Astrocyte (in vitro differentiated cells and primary cell): ENCODE results near the gene CCDC15. TPM values are rescaled to one million over a fixed set of nuclear protein-coding genes. Genes with fewer than 3 reads are reported as not detected.
"Not testable (repeated sequence)": the region's sequence is repeated elsewhere in the genome, so short reads cannot be mapped to it uniquely, and the experiment has no call there.

Experiments
- DNase-seq: peaks from one replicate; pipeline ENCODE4 v3.0.0-alpha.2; 2010; ENCODE audit warnings: low read depth
- FAIRE-seq: peaks from 2 replicates; lab custom pipeline; 2011; peaks lifted over from hg19 to GRCh38; lab: Jason Lieb, UNC
- H2AFZ ChIP-seq: 2 replicates; pipeline ENCODE4 v1.6.0; 2012; ENCODE audit warnings: low read depth, low read length, inconsistent platforms
- H3K27ac ChIP-seq: 2 replicates; pipeline ENCODE4 v1.5.1; 2011; ENCODE audit warnings: low read depth, low read length, inconsistent platforms
- H3K27me3 ChIP-seq: 2 replicates; pipeline ENCODE4 v1.6.0; 2011; ENCODE audit warnings: low read length, inconsistent platforms; ENCODE audit not compliant: insufficient read depth
- H3K36me3 ChIP-seq: 2 replicates; pipeline ENCODE4 v1.5.1; 2011; ENCODE audit warnings: low read length, inconsistent platforms; ENCODE audit not compliant: insufficient read depth
- H3K4me1 ChIP-seq: 2 replicates; pipeline ENCODE4 v1.5.1; 2011; ENCODE audit warnings: low read length, inconsistent platforms; ENCODE audit not compliant: insufficient read depth
- H3K4me2 ChIP-seq: 2 replicates; pipeline ENCODE4 v1.6.0; 2012; ENCODE audit warnings: low read length, inconsistent platforms
- H3K4me3 ChIP-seq: 2 replicates; pipeline ENCODE4 v1.5.1; 2011; ENCODE audit warnings: low read depth, mild to moderate bottlenecking, low read length, inconsistent platforms; ENCODE audit not compliant: insufficient read depth
- H3K79me2 ChIP-seq: 2 replicates; pipeline ENCODE4 v1.6.0; 2012; ENCODE audit warnings: mild to moderate bottlenecking, low read length, inconsistent platforms; ENCODE audit not compliant: insufficient read depth
- H3K9ac ChIP-seq: 2 replicates; pipeline ENCODE4 v1.6.0; 2012; ENCODE audit warnings: mild to moderate bottlenecking, low read length, inconsistent platforms
- H3K9me3 ChIP-seq: 2 replicates; pipeline ENCODE4 v1.5.1; 2012; ENCODE audit warnings: low read depth, mild to moderate bottlenecking, low read length, inconsistent platforms; ENCODE audit not compliant: insufficient read depth
- H4K20me1 ChIP-seq: 2 replicates; pipeline ENCODE4 v1.6.0; 2012; ENCODE audit warnings: low read length, inconsistent platforms; ENCODE audit not compliant: insufficient read depth
- H3K27ac Mint-ChIP-seq: one replicate; pipeline ENCODE4 v1.8.0; 2021; ENCODE audit warnings: mild to moderate bottlenecking, mixed read lengths; ENCODE audit not compliant: unreplicated experiment
- H3K27me3 Mint-ChIP-seq: one replicate; pipeline ENCODE4 v1.8.0; 2021; ENCODE audit warnings: low read depth, mixed read lengths; ENCODE audit not compliant: unreplicated experiment
- H3K36me3 Mint-ChIP-seq: one replicate; pipeline ENCODE4 v1.8.0; 2021; ENCODE audit warnings: low read depth, mixed read lengths; ENCODE audit not compliant: unreplicated experiment
- H3K4me1 Mint-ChIP-seq: one replicate; pipeline ENCODE4 v1.8.0; 2021; ENCODE audit warnings: low read depth, mixed read lengths; ENCODE audit not compliant: unreplicated experiment
- H3K4me3 Mint-ChIP-seq: one replicate; pipeline ENCODE4 v1.8.0; 2021; ENCODE audit warnings: mild to moderate bottlenecking, moderate library complexity, mixed read lengths; ENCODE audit not compliant: unreplicated experiment
- H3K9me3 Mint-ChIP-seq: one replicate; pipeline ENCODE4 v1.8.0; 2021; ENCODE audit warnings: mild to moderate bottlenecking, mixed read lengths; ENCODE audit not compliant: unreplicated experiment
- CTCF ChIP-seq: IDR thresholded peaks from 2 replicates; pipeline ENCODE4 v1.5.1; 2011; ENCODE audit warnings: low read depth, mild to moderate bottlenecking, inconsistent platforms, low read length, moderate library complexity; ENCODE audit not compliant: insufficient read depth
- EZH2 ChIP-seq: IDR thresholded peaks from 2 replicates; pipeline ENCODE4 v1.6.1; 2012; ENCODE audit warnings: mild to moderate bottlenecking, low read length, inconsistent platforms; ENCODE audit not compliant: insufficient read depth
- total RNA-seq: library from RNA; stranded (reverse); gene quantifications from 2 replicates; pipeline ENCODE4 v1.2.1, GENCODE V29; 2021

CCDC15 gene
- total RNA-seq, 1 donor from 2014 or later = 0.75 TPM

- H3K4me3 Mint-ChIP-seq = no peak overlapping the region
Observed at GRCh38 chr11:125053167-125053566, 99.2 kb downstream of the CCDC15 start.

GRCh38 chr11:125055107-125055715, 101.2 kb downstream of the CCDC15 start:
- no peaks in the 10 kb centered on the region for H3K79me2 ChIP-seq
- Mint-ChIP-seq H3K36me3 (no peaks in the 10 kb centered on the region), H3K4me3 (no peak overlapping the region), H3K4me1 (no peaks in the 10 kb centered on the region), H3K27ac (no peak overlapping the region), H3K27me3 (no peaks in the 10 kb centered on the region), H3K9me3 (no peaks in the 10 kb centered on the region)
- H4K20me1 ChIP-seq = no peaks in the 10 kb centered on the region
- no peak overlapping the region for H3K9ac ChIP-seq
- FAIRE-seq (no peak), DNase-seq (no peak)
- no peak overlapping the region for H3K4me2 ChIP-seq
- H3K4me3 ChIP-seq = no peak overlapping the region
- no peaks in the 10 kb centered on the region for H3K27me3 ChIP-seq
- TF ChIP-seq EZH2 = no peak
- TF ChIP-seq CTCF = no peak
- H3K9me3 ChIP-seq = no peaks in the 10 kb centered on the region
- H3K4me1 ChIP-seq = no peaks in the 10 kb centered on the region
- H2AFZ ChIP-seq = no peak overlapping the region
- H3K27ac ChIP-seq = no peak overlapping the region
- H3K36me3 ChIP-seq = no peaks in the 10 kb centered on the region

More at GRCh38 chr11:125053167-125053566, 99.2 kb downstream of the CCDC15 start:
- no peaks in the 10 kb centered on the region for H3K27me3 ChIP-seq
- FAIRE-seq (no peak), DNase-seq (no peak)
- Mint-ChIP-seq H3K36me3 (no peaks in the 10 kb centered on the region), H3K9me3 (no peaks in the 10 kb centered on the region), H3K27me3 (no peaks in the 10 kb centered on the region), H3K4me1 (no peaks in the 10 kb centered on the region), H3K27ac (no peak overlapping the region)
- no peak overlapping the region for H2AFZ ChIP-seq
- no peak for TF ChIP-seq CTCF
- no peak for TF ChIP-seq EZH2
- H3K79me2 ChIP-seq = no peaks in the 10 kb centered on the region
- no peak overlapping the region for H3K27ac ChIP-seq
- no peaks in the 10 kb centered on the region for H3K4me1 ChIP-seq
- no peaks in the 10 kb centered on the region for H3K9me3 ChIP-seq
- no peak overlapping the region for H3K4me2 ChIP-seq
- no peak overlapping the region for H3K9ac ChIP-seq
- no peaks in the 10 kb centered on the region for H4K20me1 ChIP-seq
- no peaks in the 10 kb centered on the region for H3K36me3 ChIP-seq
- no peak overlapping the region for H3K4me3 ChIP-seq

- not testable (repeated sequence) for H3K36me3 ChIP-seq, H3K4me3 ChIP-seq, H3K79me2 ChIP-seq, H3K4me1 Mint-ChIP-seq, H3K27ac Mint-ChIP-seq, H3K36me3 Mint-ChIP-seq, H3K4me1 ChIP-seq, H3K9me3 Mint-ChIP-seq, H3K9me3 ChIP-seq, H3K4me3 Mint-ChIP-seq, H3K27ac ChIP-seq, FAIRE-seq, H4K20me1 ChIP-seq, H3K9ac ChIP-seq, H3K4me2 ChIP-seq, H2AFZ ChIP-seq, H3K27me3 ChIP-seq, DNase-seq, H3K27me3 Mint-ChIP-seq
Observed at GRCh38 chr11:125056111-125056510, 102.1 kb downstream of the CCDC15 start.
